HG03175 (cell line): ENCODE measurements around the gene PFKM.
"Not testable (repeated sequence)": the region's sequence is repeated elsewhere in the genome, so short reads cannot be mapped to it uniquely, and the experiment has no call there.

Experiments
- ATAC-seq: cut with Tn5 transposase; IDR thresholded peaks from one replicate; pipeline ENCODE4 v1.9.1; 2021; ENCODE audit warnings: mild to moderate bottlenecking, moderate library complexity; ENCODE audit not compliant: unreplicated experiment

PFKM gene

DNA sequence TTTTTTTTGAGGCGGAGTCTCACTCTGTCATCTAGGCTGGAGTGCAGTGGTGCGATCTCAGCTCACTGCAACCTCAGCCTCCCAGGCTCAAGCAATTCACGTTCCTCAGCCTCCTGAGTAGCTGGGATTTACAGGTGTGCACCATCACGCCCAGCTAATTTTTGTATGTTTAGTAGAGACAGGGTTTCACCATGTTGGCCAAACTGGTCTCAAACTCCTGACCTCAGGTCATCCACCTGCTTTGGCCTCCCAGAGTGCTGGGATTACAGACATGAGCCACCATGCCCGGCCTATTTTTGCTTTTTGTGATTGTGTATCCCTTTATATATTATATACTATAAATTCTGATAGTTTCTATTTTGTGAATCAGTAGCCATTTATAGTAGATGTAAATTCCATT is 36.6 kb downstream of the PFKM start:
- not testable (repeated sequence) for ATAC-seq

DNA sequence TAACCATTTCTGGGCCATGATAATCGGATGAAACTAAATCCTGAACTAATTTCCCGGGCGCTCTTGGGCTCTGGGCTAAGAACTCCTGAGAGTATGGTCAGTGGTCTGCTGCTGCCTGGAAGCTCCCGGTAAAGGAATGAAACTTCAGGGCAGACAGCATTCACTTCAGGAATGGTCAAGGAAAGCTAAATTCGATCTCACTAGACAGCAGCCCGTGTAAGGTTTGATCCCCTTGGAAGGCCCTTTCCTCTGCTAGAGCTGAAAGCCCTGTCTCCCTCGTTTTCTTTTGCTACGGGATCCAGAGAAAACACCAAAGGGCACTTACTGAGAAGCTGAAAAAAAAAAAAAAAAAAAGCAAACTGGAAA is 37.5 kb downstream of the PFKM start:
- ATAC-seq, result no peak

DNA sequence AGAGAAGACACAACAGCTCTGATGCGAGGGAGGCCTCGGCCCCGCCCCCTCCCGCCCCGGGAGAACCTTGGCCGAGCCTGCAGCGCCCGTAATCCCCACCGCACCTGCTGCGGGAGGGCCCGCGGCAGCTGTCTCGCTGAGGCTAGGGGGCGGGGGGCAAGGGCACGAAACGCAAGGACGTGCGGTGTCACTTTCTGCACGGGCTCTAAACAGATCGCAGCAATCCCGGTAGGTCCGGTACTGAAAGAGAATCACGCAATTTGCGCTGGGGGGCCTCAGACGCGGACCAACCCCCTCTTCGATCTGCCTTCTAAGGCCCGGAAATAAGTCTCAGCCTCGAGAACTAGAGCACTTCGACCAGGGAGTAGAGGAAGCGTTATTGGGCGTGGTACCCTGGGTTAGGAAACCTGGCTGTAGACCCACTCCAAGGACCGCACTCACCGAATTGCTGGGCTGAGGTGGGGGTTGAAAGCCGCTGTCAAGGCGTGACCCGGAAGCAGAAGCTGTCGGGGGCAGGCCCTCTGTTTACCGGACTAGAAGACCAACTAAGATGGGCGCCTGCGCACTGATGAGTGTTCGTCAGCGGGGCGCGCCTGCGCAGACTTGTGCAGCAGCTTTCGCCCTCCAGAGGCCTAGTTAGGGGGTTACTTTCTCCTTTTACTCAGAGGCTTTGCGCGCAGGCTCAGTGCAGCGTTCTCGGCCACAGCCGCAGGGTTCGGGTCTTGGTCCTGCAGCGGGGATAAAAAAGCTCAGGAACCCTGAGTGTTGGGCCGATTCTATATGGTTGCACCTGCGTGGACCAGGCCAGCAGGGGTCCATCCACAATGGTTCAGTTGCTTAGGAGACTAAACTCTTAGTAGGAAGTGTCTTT is 38.1 kb downstream of the PFKM start, which contains the start of gene ASB8:
ASB8 (minus strand) TSS at position 498 of the 871 bp plus-strand sequence. CDS start 4,019 bp downstream, outside the sequence.
- peak; percentile 95 for ATAC-seq

DNA sequence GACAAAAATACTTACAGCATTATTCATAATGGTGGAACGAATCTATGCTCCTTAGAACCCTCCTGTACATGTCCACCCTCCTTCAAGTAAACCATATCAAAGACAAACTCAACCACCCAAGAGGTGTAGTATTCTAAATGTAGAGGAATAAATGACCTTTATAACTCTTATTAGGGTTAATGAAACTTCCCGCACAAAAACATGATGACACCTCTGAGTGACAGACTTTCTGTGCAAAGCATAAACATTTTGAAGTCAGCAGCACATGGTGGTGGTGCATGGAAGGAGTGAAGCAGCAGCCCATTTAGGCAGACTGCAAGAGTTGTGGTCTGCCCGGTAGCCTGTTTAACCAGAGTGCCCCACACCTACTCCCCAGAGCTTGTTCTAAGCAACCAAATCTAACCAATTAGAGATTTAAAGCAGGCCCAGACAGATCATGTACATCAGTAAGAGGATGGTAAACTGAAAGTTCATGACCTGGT is 38.8 kb downstream of the PFKM start:
- ATAC-seq, result no peak

DNA sequence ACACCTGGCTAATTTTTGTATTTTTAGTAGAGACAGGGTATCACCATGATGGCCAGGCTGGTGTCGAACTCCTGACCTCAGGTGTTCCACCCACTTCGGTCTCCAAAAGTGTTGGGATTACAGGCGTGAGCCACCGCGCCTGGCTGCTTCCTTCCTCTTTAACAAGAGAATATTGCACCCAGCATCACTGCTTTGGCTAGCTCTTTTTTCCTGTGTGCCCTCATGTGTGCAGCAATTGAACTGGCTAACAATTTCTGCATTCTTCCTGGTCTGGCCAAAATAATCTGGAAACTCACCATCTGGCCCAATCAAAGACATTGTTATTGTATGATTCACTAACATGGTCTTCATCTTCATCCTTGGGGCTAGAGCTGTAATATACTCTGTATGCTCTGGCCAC is 40.9 kb downstream of the PFKM start:
- ATAC-seq, result no peak

DNA sequence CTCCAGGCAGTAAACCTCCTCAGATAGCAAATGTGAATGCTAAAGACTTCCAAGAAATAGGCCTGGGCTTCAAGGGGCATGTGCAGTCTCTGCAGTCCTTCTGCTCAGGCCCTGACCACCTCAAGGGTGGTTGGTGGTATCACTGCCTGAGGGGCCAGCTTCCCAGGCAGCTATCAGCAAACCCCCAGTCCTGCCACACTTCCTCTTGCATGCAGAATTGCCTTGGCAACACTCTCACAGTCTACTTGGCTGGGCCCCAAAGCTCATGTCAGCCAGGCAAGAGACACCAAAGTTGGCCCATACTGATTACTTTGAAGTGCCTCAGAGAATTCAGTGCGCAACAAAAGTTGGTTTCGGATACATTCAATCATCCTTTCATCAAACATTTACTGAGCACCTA is 41.6 kb downstream of the PFKM start:
- ATAC-seq, result no peak

DNA sequence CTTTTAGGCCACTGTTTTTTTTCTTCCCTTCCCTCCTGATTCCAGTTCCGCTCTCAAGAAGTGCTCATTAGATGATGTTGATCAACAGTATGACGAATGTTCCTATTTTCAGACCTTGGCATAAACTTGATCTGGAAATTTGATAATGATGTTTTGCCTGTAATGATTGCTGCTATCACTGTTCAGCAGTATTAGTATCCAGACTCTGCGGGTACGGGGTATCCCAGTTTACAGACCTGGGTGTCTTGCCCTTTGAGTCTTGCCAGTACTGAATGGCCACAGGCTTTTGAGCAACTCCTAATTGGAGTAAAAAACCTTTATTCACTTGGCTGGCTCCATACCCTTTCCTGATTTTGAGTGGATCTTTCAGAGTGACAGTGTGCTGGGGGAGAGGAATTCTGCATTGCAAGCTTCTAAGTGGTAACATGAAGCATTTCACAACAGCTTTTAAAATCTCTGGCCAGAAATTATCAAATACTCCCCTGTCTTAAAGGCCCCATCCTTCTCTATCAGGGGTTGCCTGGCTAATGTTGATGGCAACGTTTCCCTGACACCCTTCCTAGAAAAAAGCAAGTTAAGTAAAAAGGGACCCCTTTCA is 44.1 kb downstream of the PFKM start:
- no peak for ATAC-seq

DNA sequence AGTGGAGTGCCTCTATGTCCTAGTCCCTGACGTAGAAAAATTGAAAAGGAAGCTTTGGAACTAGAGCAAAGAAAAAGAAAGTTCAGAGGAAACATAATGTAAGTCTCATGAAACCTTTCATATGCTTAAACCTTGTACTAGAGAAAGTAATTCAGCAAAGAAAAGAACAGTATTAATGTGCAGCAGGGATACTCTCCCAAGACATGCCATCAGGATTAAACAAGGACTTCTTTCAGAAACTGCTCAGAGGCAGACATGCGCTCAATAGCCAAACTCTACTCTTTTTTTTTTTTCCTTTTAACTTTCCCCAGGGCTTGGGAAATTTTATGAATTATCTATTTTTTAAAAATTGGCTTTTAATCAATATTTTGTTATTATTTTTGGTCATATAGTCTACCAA is 45.3 kb downstream of the PFKM start:
- ATAC-seq, result no peak

DNA sequence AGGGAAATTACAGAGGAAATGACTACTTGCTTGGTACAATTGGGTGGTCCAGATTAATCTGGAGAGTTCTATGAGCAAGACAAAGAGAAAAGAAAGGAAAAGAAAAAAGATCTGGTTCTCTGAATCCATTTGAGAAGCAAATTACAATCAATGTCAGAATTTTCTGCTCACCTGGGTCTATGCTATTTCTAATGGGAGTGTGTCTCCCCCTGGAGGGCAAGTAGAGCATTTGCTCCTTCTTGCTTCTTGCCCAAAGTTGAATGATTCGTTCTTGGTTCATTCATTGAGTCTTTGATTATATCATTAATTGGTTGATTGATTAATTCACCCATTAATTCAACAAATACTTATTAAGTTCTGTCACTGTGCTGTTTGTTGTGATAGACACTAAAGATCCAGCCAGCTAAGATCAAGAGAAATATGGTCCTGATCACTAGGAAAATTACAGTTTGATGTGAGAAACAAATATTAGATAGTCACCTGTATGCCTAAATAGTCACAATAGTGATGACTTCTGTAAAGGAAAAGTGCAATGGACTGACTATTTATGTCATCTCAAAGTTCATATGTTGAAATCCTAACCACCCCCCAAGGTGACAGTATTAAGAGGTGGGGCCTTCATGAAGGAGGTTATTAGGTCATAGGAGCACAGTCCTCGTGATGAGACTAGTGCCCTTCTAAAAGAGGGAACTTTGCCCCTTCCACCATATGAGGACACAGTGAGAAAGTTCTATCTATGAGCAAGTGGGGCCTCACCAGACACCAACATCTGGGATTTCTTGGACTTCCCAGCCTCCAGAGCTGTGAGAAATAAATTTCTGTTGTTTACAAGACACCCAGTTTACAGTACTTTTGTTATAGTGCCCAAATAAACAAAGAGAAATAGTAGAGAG is 46.2 kb downstream of the PFKM start:
- peak; percentile 52 for ATAC-seq

DNA sequence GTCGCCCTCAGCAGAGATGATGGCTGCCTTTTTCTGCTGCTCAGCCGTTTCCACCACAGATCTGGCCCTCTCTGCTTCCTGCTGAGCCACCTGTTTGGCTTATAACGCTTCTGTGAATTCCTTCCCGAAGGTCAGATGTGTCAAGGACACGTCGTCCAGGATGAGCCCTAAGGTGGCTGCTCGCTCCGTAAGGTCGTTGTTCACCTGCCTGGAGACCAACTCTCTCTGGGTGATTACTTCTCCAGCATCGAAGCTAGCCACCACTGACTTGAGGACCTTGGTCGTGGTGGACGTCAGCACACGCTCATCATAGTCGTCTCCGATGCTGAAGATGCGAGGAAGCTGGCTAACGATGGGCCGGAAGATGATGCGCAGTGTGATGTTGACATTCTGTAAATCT is 49.8 kb downstream of the PFKM start:
- no peak for ATAC-seq

DNA sequence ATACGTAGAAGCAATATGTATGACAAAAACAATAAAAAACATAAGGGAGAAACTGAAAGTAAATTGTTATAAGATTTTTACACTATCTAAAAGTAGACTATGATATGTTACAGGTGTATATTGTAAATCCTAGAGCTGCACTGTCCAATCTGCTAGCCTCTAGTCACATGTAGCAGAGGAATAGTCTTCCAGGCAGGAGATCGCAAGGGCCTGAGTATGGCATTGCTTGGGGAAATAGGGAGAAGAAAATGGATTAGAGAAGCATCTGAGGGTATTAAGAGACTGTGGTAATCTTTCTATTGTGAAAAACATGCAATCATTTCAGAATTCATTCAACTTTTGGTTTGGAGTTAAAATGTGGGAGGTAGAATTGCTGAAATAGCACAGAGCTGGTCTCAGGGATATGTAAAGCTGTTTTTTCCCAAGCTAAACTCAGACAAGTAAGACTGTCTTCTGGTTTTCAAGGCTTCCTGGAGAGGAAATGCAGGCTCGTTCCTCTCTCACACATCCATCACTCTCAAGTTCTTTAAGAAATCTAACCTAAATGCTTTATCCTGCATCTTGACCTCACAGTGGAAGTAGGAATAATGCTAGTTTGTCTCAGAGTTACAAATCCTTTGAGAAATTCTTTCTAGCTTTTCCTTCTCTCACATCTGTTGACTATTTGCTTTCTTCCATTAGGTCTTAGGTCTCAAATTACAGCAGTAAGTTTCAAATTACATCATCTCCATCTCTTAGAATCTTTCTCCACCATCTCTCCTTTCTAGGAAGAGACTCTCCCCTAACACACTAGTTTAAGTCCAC is 56.7 kb downstream of the PFKM start:
- no peak for ATAC-seq

DNA sequence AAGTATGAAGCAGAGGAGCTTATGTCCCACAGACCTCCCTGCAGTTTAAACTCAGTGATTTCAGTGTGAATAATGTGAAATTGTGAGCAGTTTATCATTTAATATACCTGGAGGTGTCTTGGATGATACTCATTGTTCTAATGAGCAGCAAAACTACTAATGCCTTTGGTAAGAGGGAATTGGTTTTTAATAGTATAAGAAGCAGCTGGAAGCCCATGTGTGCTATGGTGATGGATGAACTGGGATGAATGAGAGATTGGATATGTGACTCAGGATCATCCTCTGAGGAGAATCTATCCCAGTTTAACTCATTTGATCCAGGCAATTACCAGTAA is 57.2 kb downstream of the PFKM start:
- no peak for ATAC-seq

DNA sequence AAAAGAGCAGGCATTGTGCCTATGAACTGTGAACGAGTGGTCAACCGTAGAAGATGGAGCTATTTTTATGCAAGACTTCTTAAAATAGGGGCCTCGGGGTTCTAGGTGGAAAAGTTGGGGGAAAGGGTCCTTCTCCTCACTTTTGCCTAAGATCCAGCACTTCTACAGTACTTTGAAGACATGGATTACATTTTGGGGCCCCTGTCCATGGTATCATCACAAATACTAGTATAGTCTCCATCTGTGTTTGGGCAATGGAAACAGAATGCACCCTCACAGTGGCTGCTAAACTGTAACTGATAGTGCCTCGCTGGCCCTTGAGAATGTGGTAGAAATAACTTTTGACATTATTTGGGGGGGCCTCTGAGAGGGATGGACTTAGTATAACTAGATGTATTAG is 58.8 kb downstream of the PFKM start:
- no peak for ATAC-seq

DNA sequence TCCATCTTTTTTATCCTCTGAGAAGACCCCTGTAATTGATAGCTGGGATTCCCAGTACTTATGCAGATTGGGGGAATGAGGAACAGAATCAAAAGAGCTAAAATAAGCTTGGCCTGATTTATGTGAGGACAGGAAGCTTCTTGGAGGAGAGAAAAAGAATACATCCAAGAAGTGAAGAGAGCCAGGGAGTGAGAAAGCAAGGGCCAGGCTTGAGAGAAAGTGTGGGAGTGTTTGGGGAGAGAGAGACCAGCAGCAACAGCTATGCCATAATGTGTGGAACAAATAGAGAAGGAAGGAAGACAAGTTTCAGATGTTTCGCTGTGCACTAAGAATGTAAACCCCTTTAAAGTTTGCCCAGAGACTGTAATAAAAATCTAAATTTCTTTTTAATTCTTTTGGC is 60.3 kb downstream of the PFKM start:
- no peak for ATAC-seq

DNA sequence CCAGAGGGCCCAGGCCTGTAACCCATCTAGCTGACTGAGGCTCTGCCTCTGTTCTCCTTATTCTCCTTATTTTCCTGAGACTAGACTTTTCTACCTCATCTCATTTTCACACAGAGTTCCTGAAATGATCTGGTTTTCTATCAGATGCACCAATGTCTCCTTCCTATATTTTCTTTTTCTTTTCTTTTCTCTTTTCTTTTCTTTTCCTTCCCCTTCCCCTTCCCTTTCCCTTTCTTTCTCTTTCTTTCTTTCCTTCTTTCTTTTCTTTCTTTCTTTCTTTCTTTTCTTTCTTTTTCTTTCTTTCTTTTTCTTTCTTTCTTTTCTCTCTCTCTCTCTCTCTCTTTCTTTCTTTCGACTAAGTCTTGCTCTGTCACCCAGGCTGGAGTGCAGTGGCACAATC is 61.3 kb downstream of the PFKM start:
- ATAC-seq, result no peak

DNA sequence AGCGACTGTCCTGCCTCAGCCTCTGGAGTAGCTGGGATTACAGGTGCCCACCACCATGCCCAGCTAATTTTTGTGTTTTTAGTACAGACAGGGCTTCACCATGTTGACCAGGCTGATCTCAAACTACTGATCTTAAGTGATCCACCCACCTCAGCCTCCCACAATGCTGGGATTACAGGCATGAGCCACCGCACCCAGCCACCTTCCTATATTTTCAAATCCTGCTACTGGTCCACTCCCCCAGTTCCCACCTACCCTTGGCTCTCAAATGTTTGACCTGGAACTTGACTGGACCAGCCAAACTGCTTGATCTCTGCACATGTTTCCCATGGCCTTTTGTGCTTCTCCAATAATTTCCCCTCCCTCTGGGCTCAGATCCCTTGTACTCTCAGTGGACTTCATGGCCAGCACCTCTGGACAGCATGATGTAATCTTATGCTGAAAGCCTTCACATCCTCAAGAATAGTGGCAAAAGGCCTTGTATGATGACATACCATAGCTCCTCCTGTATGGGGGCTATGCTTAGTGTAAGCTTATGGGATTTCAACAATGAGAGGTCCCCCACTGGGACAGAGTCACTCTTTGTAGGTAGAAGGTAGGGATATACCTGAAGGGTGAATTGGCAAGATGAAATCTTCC is 61.8 kb downstream of the PFKM start:
- no peak for ATAC-seq

DNA sequence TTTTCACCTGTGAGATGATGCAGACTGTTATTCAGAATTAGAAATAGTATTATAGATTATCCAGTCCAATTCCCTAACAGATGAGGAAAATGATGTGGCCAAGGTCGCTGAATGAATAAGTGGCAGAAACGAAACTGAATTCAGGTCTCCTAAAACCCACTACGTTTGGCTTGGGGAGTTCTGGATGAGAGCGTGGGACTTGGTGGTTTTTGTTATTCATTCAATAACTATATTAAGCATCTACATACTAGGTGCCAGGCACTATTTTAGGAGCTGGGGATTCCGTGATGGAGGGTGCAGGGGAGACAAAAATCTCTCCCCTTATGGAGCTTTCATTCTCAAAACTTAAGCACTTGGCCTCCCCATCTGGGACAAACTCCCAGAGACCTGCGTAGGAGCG is 63.5 kb downstream of the PFKM start:
- ATAC-seq, result no peak

DNA sequence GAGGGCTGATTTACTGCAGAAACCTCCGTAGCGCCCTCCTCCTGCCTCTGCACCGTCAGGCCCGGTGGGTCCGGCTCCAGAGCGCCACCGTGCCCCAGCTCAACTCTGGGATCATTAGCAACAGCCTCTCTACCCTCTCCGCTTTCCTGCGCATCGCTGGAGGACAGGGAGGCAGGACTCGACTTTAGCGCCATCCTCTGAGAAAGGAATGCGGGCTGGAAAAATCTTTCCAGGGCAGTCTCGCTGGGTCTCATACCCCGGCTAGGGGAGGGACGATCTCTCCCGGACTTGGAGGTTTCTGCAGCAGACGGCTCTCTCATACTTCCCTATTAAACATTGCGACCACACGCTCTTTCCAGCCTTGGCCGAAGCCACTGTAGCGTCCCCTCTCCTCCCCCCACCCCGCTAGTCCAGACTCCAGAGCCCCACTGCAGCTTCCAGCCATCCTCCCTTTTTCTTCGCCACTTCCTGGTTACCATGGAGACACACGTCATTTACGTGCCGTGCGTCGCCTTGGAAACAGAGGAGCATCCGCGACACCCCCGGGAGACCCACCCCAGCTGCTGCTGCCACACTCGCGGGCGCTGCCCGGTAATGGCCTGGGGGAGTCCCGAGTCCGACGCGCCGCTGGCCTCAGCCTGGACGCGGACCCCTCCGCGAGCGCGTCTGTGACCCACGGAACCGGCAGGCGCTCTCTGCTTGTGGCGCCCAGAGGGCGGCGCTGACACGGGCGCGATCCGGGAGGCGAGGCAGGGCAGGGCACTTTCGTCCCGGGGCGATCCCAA is 64.1 kb downstream of the PFKM start, which contains the start of gene CCDC184:
CCDC184 (plus strand) TSS at position 554 of the 785 bp plus-strand sequence. CDS start 479 bp downstream, outside the sequence.
- ATAC-seq, result peak; percentile 69

DNA sequence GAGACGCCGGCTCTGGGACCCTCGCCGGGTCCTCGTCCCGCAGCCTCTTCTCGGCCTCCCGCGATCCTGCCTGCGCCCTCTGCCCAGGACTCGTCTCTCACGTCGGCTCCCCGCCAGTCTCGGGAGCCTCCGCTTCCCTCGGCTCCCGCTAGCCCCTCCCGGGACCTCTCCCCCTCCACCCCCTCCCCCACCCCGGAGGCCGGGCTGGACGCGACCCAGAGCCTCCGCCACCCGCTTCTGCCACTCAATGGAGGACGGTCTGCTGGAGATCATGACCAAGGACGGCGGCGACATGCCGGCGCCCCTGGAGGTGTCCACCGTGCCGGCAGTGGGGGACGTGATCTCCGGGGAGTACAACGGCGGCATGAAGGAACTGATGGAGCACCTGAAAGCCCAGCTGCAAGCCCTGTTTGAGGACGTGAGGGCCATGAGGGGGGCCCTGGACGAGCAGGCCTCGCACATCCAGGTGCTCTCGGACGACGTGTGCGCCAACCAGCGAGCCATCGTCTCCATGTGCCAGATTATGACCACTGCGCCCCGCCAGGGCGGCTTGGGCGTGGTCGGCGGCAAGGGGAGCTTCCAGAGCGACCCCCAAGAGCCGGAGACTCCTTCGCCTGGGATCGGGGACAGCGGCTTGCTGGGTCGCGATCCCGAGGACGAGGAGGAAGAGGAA is 64.8 kb downstream of the PFKM start:
- no peak for ATAC-seq
